CD4-positive, alpha-beta T cell treated with Interleukin-21 for 1 hour (primary cell): ENCODE results near the gene PGAP1.

ENCODE experiments used
- DNase-seq: peaks from one replicate; pipeline ENCODE4 v3.0.0-alpha.2; 2020

The PGAP1 gene

GRCh38 chr2:196783431-196784094 lies 142.9 kb downstream of the PGAP1 start:
- DNase-seq, result no peak
